Dermis blood vessel endothelial cell (primary cell): ENCODE results near the gene NSD2. TPM values are rescaled to one million over a fixed set of nuclear protein-coding genes. Genes with fewer than 3 reads are reported as not detected.

Source experiments
- DNase-seq: peaks from one replicate; pipeline ENCODE4 v3.0.0; 2010
- total RNA-seq: library from RNA; depleted of rRNA; stranded (reverse); fragments of >200 nt; gene quantifications from 2 replicates; pipeline ENCODE4 v1.2.3, GENCODE V29; 2014

The NSD2 gene
- total RNA-seq, 1 donor from 2014 or later = 66.0 TPM

GRCh38 chr4:1864076-1865008, 6.9 kb upstream of the NSD2 start:
- DNase-seq = no peak

DNA sequence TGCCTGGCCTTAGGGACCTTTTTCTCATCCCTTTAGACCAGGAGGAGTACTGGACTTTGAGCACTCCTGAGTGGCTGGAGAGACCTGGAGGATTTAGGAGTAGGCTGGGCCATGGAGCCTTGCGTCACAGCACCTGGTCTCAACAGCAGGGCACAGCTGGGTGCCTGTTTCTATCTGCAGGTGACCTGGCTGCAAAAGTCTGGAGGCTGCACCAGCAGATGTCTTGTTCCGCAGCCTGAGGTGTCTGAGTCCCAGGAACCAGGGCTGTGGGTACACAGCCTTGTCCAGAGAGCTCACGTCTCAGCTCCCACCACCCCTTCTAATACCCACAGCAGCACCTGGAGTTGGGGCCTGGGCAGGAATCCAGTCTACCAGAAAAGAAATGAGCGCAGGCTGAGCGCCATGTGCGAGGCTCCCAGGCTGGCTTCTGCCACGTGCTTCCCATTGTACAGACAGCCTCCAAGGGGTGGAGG, 5.0 kb upstream of the NSD2 start:
- DNase-seq = no peak

DNA sequence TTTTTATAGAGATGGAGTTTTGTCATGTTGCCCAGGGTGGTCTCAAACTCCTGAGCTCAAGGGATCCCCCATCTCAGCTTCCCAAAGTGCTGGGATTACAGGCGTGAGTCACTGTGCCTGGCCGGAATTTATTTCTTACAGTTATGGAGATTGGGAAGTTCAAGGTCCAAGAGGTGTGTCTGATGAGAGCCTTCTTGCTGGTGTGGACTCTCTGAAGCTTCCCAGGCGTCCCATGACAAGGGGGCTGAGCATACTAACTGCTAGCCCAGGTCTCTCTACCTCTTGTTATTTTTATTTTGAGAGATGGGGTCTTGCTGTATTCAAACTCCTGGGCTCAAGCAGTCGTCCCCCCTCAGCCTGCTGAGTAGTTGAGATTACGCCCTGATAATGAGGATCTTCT, 2.9 kb upstream of the NSD2 start:
- no peak for DNase-seq

DNA sequence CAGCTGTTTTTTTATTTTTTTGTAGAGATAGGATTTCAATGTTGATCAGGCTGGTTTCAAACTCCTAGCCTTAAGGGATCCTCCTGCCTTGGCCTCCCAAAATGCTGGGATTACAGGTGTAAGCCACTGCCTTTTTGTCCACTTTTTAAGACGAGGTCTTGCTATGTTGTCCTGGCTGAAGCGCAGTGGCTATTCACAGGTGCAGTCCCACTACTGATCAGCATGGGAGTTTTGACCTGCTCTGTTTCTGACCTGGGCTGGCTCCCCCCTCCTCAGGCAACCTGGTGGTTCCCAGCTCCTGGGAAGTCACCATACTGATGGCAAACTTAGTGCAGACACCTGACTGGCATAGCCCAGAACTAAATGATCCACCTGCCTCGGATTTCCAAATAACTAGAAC, 2.3 kb upstream of the NSD2 start:
- no peak for DNase-seq

GRCh38 chr4:1869530-1870327, 1.5 kb upstream of the NSD2 start:
- no peak for DNase-seq

DNA sequence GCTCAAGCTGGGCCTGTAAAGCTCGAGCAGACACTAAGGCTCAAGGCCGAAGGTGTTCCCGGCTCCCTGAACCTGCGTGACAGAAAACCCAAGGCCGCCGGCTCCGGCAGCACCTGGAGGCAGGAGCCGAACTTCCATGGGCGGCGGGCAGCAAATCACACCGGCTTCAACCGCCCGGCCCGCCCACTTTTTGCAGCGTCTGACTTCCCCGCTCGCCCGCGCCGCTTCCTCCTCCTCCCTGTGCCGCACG, 940 bp upstream of the NSD2 start:
- DNase-seq = peak; percentile 88

DNA sequence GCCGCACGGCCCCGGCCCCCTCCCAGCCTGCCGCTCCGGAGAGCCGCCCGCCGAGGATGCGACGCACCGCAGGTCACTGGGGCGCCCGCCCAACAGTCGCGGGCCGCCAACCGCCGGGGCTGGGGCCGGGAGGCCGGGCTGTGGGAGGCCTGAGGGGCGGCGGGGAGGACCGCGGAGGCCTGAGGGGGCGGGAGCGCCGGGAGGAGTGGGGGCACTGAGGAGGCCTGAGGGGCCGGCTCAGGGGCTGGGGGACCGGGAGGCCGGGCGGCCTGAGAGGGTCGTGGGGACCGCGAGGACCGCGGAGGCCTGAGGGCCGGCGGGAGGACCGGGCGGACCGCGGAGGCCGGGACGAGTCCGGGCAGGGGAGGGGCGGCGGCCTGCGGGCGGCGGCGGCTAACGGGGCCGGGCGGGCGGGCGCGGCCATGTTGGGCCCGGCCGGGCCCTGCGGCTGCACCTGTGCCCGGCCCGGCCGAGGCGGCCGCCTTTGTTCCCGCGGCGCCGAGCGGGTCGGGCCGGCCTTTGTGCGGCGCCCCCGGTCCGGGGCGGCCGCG, 353 bp downstream of the NSD2 start:
- peak; percentile 45 for DNase-seq

GRCh38 chr4:1872870-1873269, 1.7 kb downstream of the NSD2 start:
- DNase-seq = peak; percentile 50

GRCh38 chr4:1873291-1873690, 2.1 kb downstream of the NSD2 start:
- DNase-seq = no peak

GRCh38 chr4:1873776-1874175, 2.6 kb downstream of the NSD2 start:
- DNase-seq = no peak

DNA sequence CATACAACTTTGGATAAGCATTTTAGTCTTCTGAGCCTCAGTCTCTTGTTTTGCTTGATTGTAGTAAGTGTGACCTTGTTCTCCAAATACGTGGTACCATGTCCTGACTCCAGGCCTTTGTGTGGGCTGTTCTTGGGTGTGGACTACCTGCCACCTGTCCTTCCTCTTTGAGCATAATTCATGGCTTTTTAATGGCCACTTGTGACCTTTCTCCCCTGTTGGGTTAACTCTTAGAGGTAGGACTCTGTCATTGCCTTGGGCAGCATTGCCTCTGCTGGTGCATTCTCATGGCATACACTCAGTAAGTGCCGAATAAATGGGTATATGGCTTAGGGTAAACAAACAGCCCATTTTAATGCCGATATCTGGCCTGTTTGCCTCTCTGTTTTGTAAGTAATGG, 3.0 kb downstream of the NSD2 start:
- DNase-seq = no peak

DNA sequence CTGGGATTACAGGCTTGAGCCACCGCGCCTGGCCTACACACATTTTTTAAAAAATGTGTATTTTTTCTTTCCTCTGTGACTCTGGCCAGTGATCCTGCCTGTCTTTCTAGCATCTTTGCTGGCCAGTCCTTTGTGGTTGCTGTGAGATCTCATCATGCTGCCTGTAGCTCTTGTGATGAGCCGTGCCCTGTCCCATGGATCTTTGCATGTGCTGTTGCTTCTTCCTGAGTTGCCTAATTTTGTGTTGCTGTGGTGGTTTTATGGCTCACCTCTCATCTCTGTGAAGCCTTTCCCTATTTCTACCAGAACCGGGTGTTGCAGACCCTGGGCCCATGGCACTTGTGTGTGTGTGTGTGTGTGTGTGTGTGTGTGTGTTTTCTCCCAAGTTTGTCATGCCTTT, 8.3 kb downstream of the NSD2 start:
- no peak for DNase-seq

DNA sequence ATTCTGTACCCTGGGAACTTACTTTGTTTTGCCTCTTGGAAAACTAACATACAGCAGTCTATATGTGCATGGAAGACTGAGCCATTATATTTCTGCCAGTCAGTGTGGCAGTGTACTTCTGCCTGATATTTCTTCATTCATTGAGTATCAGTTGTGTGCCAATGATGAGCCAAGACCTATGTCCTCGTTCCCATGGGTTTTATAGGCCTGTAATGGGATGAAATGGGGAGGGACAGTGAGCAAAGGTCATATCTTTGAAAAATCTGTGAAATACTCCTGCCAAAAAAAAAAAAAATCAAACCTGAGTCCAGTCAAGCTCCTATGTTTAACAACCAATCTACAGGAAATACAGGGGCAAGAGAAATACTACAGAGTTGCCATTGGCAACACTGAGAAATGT, 9.1 kb downstream of the NSD2 start:
- no peak for DNase-seq

GRCh38 chr4:1882850-1883271, 11.7 kb downstream of the NSD2 start:
- DNase-seq = no peak

DNA sequence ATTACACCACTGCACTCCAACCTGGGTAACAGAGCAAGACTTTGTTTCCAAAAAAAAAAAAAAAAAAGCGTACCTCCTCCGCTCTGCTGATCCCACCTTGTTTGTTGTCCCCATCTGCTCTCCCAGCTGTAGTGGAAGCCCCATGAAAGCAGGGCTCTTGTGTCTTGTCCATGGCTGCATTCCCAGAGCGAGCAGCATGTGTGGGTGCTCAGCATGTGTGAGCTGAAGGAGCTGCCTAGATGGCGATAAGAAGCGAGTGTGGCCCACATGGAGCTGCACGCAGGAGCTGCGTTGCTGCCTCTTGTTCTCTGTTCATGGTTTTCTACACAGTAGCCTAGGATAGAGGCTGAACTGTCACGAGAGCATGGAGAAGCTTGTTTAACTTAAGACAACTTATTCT, 12.4 kb downstream of the NSD2 start:
- no peak for DNase-seq

DNA sequence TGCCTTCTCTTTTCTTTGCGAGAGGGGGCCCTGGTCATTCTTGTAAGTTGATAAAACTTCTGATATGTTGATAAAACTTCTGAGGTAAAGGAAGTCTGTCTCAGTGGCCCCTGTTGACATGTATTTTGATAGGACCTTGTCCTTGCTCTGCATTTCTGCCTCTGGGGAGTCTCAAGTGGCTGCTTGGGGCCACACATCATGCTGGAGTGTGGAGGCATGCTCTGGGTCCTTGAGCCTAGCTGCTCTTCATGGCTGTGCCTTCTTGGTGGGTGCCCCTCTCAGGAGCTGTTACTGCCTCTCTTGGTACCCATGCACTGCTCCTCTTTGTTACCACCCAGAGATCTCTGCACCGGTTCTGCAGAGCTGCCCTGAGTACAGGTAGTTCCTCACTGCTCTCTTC, 14.2 kb downstream of the NSD2 start:
- DNase-seq = no peak

DNA sequence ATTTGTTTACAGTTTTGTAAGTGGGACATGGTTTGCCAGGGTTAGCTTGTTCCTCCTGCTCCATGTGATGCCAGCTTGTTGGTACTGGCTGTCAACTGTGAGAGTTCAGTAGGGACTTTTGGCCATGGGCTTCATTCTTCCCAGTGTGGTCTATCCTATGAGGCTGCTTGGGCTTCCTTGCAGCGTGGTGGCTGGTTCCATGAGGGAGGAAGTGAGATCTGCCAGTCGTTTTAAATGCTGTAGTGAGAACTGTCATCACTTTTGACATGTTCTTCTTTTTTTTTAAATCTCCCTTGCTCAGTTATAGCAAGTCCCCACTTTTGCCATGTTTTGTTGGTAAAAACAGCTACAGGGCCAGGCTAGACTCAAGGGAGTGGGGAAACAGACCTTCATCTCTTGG, 15.9 kb downstream of the NSD2 start:
- DNase-seq = no peak

DNA sequence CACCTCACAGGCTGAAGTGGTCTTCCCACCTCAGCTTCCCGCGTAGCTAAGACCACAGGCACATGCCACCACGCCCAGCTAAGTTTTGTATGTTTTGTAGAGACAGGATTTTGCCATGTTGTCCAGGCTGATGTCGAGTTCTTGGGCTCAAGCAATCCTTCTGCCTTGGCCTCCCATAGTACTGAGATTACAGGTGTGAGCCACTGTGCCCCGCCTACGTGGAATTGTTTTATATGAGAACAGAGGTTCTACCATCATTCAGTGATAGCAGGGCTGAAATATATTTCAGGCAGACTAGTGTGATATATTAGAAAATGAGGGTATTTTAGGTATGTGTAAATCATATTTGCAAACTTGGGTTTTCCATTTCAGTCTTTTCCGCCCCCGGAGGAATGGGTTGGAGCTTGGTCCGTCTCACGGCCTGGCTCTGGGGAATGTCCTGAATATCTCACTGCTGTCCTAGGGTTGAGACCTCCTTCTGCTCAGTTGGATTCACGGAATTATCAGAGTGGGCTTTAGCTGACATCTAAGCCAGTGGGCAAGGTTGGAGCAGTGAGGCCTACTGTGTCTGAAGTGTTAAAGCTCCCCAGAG, 19.9 kb downstream of the NSD2 start:
- DNase-seq = no peak

DNA sequence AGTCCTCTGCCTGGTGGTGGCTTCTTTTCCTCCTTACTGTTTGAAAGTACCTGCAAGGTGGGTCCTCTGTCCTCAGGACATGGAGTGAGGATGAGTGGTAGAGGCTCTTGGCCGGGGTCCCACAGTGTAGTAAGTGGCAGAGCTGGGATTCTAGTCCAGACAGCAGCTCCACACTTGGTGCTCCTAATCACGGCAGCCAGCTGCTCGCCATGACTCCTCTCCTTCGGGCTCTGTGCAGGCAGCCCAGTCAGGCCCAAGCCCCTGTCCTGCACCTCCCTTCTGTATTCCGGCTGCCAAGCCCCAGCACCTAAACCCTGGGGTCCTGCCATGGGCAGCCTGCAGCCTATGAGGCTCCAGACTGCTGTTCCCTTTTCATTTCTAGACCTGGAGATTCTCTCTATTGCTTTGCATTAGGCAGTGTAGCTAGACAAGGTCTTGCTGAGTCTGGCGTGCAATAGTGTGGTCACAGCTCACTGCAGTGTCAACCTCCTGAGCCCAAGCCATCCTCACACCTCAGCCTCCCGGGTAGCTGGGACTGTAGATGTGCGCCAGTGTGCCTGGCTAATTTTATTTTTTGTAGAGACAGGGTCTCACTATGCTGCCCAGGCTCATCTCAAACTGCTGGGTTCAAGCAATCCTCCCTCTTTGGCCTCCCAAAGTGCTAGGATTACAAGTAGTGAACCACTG, 24.9 kb downstream of the NSD2 start:
- DNase-seq = no peak

GRCh38 chr4:1896658-1896991, 25.4 kb downstream of the NSD2 start:
- DNase-seq = no peak

GRCh38 chr4:1898007-1898406, 26.8 kb downstream of the NSD2 start:
- DNase-seq = no peak

DNA sequence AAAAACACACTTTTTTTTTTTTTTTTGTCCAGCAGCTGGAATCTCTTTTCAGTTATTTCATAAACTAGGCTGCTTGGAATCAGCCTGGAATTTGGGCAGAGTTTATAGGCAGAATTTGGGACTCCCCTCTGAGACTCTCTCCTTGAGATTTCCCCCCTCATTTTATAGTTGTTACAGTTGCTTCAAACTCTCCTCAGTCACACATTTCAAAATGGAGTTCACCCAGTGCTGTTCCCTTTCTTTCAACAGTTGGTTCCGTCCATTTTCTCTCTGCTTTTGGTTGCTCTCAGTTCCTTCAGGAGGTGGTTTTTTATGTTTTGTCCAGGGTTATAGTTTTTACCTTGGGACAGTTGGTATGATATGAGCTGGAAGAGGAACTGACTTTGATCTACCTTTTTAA, 27.5 kb downstream of the NSD2 start:
- DNase-seq = no peak
